Measurements from ENCODE around the gene MIEN1. TPM values are rescaled to one million over a fixed set of nuclear protein-coding genes. Genes with fewer than 3 reads are reported as not detected.
"Not testable (repeated sequence)": the region's sequence is repeated elsewhere in the genome, so short reads cannot be mapped to it uniquely, and the experiment has no call there.

MIEN1 gene
- total RNA-seq, 1 donor from 2014 or later = 52.7 TPM

GRCh38 chr17:39715375-39716072 is 14.8 kb downstream of the MIEN1 start:
- TF ChIP-seq CTCF (IDR thresholded peaks at IDR 0.05) = no peak
- H3K36me3 Mint-ChIP-seq (ENCODE audit: unreplicated experiment) = peaks cover 31% of the 10 kb centered on the region
- DNase-seq (ENCODE audit: extremely low spot score, unreplicated experiment) = no peak

GRCh38 chr17:39714234-39714633 is 16.1 kb downstream of the MIEN1 start:
- Mint-ChIP-seq H3K36me3 (ENCODE audit: unreplicated experiment) (peaks cover 26% of the 10 kb centered on the region), H3K27me3 (ENCODE audit: unreplicated experiment) (no peaks in the 10 kb centered on the region), H3K4me3 (ENCODE audit: unreplicated experiment) (no peak overlapping the region), H3K9me3 (ENCODE audit: unreplicated experiment) (no peaks in the 10 kb centered on the region), H3K27ac (ENCODE audit: unreplicated experiment) (no peak overlapping the region), H3K4me1 (ENCODE audit: unreplicated experiment) (no peaks in the 10 kb centered on the region)
- no peak for TF ChIP-seq CTCF (IDR thresholded peaks at IDR 0.05)
- DNase-seq (ENCODE audit: extremely low spot score, unreplicated experiment) = no peak

More at GRCh38 chr17:39715375-39716072, 14.8 kb downstream of the MIEN1 start:
- Mint-ChIP-seq H3K27ac (ENCODE audit: unreplicated experiment) (no peak overlapping the region), H3K4me1 (ENCODE audit: unreplicated experiment) (no peaks in the 10 kb centered on the region), H3K27me3 (ENCODE audit: unreplicated experiment) (no peaks in the 10 kb centered on the region), H3K9me3 (ENCODE audit: unreplicated experiment) (no peaks in the 10 kb centered on the region), H3K4me3 (ENCODE audit: unreplicated experiment) (no peak overlapping the region)

GRCh38 chr17:39711851-39712250 is 18.5 kb downstream of the MIEN1 start:
- H3K27me3 Mint-ChIP-seq (ENCODE audit: unreplicated experiment) = no peaks in the 10 kb centered on the region
- DNase-seq (ENCODE audit: extremely low spot score, unreplicated experiment) = no peak
- TF ChIP-seq CTCF (IDR thresholded peaks at IDR 0.05) = no peak
- H3K4me3 Mint-ChIP-seq (ENCODE audit: unreplicated experiment) = no peak overlapping the region
- H3K36me3 Mint-ChIP-seq (ENCODE audit: unreplicated experiment) = peaks cover 18% of the 10 kb centered on the region
- H3K9me3 Mint-ChIP-seq (ENCODE audit: unreplicated experiment) = no peaks in the 10 kb centered on the region
- no peak overlapping the region for H3K27ac Mint-ChIP-seq (ENCODE audit: unreplicated experiment)
- H3K4me1 Mint-ChIP-seq (ENCODE audit: unreplicated experiment) = no peaks in the 10 kb centered on the region

GRCh38 chr17:39711071-39711470 is 19.3 kb downstream of the MIEN1 start:
- H3K27me3 Mint-ChIP-seq (ENCODE audit: unreplicated experiment); H3K27ac Mint-ChIP-seq (ENCODE audit: unreplicated experiment); H3K4me1 Mint-ChIP-seq (ENCODE audit: unreplicated experiment); H3K4me3 Mint-ChIP-seq (ENCODE audit: unreplicated experiment); DNase-seq (ENCODE audit: extremely low spot score, unreplicated experiment); H3K9me3 Mint-ChIP-seq (ENCODE audit: unreplicated experiment): not testable (repeated sequence)
- peaks cover 18% of the 10 kb centered on the region for H3K36me3 Mint-ChIP-seq (ENCODE audit: unreplicated experiment)

- H3K36me3 Mint-ChIP-seq (ENCODE audit: unreplicated experiment) = peaks cover 16% of the 10 kb centered on the region
- TF ChIP-seq CTCF (IDR thresholded peaks at IDR 0.05) = no peak
- H3K27me3 Mint-ChIP-seq (ENCODE audit: unreplicated experiment) = no peaks in the 10 kb centered on the region
- no peaks in the 10 kb centered on the region for H3K4me1 Mint-ChIP-seq (ENCODE audit: unreplicated experiment)
- no peak overlapping the region for H3K4me3 Mint-ChIP-seq (ENCODE audit: unreplicated experiment)
- H3K27ac Mint-ChIP-seq (ENCODE audit: unreplicated experiment) = no peak overlapping the region
- H3K9me3 Mint-ChIP-seq (ENCODE audit: unreplicated experiment) = no peaks in the 10 kb centered on the region
- DNase-seq (ENCODE audit: extremely low spot score, unreplicated experiment) = no peak
Measured at GRCh38 chr17:39709998-39710964, 20.1 kb downstream of the MIEN1 start.
